Effector memory CD8-positive, alpha-beta T cell (primary cell): Measurements from ENCODE around the gene PAXX.

Experiments used
- ATAC-seq: fragments of 150-1000 bp; cut with Tn5 transposase; replicated peaks from 2 replicates; pipeline ENCODE4 v1.10.0; 2021; ENCODE audit warnings: mild to moderate bottlenecking, moderate library complexity
- DNase-seq, 3 experiments: peaks; one replicate each; pipeline ENCODE4 v3.0.0; 2021
- H3K27ac Mint-ChIP-seq, 2 donors: one replicate each; pipeline ENCODE4 v1.8.0; 2022; ENCODE audit warnings: mild to moderate bottlenecking in 2 of 2, mixed read lengths in 2 of 2, moderate library complexity in 2 of 2
- H3K27me3 Mint-ChIP-seq, 2 donors: one replicate each; pipeline ENCODE4 v1.8.0; 2022; ENCODE audit warnings: mixed read lengths in 2 of 2
- H3K36me3 Mint-ChIP-seq: one replicate; pipeline ENCODE4 v1.8.0; 2022; ENCODE audit warnings: mild to moderate bottlenecking, moderate library complexity, mixed read lengths; ENCODE audit not compliant: insufficient read depth
- H3K4me1 Mint-ChIP-seq, 2 donors: one replicate each; pipeline ENCODE4 v1.8.0; 2022; ENCODE audit warnings: low read depth in 2 of 2, mixed read lengths in 2 of 2
- H3K4me3 Mint-ChIP-seq, 2 donors: one replicate each; pipeline ENCODE4 v1.8.0; 2022; ENCODE audit warnings: mild to moderate bottlenecking in 2 of 2, mixed read lengths in 2 of 2, moderate library complexity in 2 of 2
- H3K9me3 Mint-ChIP-seq, 2 donors: one replicate each; pipeline ENCODE4 v1.8.0; 2022; ENCODE audit warnings: mixed read lengths in 2 of 2

PAXX gene

DNA sequence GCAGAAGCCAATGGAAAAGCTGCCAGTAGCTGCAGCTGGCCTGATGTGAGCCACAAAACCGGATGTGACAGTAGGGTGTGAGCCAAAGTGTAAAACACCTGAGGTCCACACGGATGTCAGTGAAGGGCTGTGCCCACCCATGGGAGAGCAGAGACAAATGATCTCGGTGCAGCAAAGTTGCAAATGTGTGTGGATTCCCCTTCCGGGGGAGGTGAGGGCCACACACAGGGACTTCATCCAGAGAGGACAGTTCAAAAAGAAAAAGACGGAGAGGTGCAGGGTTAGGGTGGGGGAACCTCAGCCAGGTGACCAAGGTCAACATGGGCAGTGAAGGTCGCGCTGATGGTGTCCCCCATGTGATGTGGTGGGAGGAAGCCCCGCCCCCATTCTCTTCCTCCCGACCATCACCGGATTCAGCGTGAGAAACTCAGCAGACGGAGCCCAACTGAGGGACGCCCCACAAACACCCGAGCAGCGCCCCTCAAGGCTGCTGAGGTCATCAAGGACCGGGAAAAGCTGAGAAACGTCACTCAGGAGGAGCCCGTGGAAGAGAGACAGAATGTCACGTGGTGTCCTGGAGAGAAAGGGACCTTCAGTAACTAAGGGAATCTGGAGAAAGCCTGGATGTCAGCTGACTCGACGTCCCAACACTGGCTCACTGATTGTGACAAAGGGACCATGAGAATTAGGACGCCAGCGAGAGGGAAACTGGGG lies 26.3 kb upstream of the PAXX start:
- H3K4me3 Mint-ChIP-seq, result peak overlapping the region; percentile 84 to 85
- H3K36me3 Mint-ChIP-seq, result peaks cover 16% of the 10 kb centered on the region
- H3K9me3 Mint-ChIP-seq, result no peaks in the 10 kb centered on the region
- no peaks in the 10 kb centered on the region for H3K27me3 Mint-ChIP-seq
- H3K27ac Mint-ChIP-seq, result peak overlapping the region; percentile 91 to 94
- DNase-seq (peak; percentile 47 to 60 (median 55)), ATAC-seq (peak; percentile 89)
- peaks cover 33 to 43% of the 10 kb centered on the region in 2 donors for H3K4me1 Mint-ChIP-seq

DNA sequence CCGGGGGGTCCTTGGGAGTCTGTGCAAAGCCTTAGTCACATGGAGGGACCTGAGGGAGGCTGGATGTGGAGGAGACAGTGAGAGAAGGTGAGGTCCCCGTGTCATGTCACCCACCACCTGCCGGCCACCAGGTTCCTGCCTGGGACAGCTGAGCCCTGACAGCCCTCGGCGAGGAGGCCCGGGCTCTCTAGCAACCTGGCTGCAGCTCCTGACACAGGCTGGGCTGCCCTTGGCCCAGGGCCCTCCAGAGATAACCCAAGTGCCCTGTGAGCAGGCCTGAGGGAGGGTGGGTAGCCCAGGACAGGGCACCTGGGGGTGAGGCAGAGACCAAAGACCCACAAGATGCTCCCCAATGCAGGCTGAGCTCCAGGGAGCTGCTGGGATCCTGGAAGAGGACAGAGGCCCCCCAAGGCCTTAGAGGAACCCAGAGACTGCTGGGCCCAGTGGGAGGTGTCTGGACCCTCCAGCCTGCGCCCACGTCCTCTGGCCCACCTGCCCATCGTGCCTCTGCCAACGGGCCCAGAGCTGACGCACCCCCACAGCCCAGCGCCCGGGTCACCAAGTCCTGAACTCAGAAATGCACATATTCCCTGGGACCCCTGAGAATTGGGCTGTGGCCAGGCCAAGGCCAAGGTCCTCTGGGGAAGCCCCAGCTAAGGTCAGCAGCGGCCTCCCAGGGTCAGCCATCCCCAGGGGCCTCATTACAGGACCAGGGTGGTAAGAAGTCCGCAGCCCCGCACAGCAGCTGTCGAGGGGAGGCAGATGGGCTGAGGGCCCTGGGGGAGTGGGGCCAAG lies 23.7 kb upstream of the PAXX start:
- no peak for ATAC-seq
- H3K9me3 Mint-ChIP-seq, result no peaks in the 10 kb centered on the region
- H3K27ac Mint-ChIP-seq, result no peak overlapping the region
- no peak for DNase-seq
- no peaks in the 10 kb centered on the region for H3K27me3 Mint-ChIP-seq
- H3K36me3 Mint-ChIP-seq, result peaks cover 16% of the 10 kb centered on the region
- peaks cover 16 to 27% of the 10 kb centered on the region in 2 donors for H3K4me1 Mint-ChIP-seq
- no peak overlapping the region for H3K4me3 Mint-ChIP-seq

DNA sequence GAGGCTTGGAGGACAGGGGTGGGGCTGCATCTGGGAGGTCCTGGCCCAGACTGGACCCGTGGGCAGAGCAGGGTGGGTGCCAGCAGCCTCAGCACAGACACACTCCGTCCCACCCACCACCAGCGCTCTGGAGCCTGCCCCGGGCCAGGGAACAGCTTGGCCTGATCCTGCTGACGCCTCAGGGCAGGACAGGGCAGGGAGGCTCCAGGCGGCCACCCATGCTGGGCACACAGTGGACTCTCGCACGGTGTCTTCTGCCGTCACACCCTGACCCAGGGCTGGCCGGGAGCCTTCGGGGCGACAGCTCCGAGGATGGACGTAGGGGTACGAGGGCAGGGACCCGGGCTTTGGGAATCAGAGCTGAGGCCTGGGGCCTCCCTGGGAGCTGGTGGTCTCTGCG lies 23.1 kb upstream of the PAXX start:
- Mint-ChIP-seq H3K27ac (no peak overlapping the region), H3K9me3 (no peaks in the 10 kb centered on the region), H3K4me3 (no peak overlapping the region), H3K4me1 (peaks cover 16 to 27% of the 10 kb centered on the region in 2 donors), H3K36me3 (peaks cover 16% of the 10 kb centered on the region), H3K27me3 (no peaks in the 10 kb centered on the region)
- DNase-seq (no peak), ATAC-seq (no peak)

DNA sequence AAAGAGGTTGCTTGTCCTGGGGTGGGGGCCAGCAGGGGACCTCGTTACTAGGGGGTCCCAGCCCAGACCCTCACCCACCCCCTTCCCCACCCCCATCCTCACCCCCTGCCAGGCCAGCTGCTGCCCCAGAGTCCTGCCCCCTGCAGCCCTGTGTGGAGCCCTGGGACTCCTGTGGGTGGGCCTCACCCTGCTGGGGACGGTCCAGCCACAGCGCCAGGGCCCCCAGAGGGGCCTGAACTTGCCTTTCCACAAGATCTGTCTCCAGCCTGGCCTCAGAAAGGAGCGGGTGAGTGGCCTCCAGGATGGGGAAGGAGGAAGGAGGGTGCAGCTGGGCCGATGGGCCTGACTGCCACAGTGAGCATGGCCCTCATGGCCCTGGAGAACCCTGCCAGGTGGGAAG lies 22.4 kb upstream of the PAXX start:
- Mint-ChIP-seq H3K27ac (peak overlapping the region in 1 of 2 donors; percentile 53), H3K4me3 (no peak overlapping the region), H3K9me3 (no peaks in the 10 kb centered on the region), H3K27me3 (no peaks in the 10 kb centered on the region), H3K36me3 (peaks cover 16% of the 10 kb centered on the region), H3K4me1 (peaks cover 16 to 21% of the 10 kb centered on the region in 2 donors)
- no peak for DNase-seq
- ATAC-seq, result no peak

DNA sequence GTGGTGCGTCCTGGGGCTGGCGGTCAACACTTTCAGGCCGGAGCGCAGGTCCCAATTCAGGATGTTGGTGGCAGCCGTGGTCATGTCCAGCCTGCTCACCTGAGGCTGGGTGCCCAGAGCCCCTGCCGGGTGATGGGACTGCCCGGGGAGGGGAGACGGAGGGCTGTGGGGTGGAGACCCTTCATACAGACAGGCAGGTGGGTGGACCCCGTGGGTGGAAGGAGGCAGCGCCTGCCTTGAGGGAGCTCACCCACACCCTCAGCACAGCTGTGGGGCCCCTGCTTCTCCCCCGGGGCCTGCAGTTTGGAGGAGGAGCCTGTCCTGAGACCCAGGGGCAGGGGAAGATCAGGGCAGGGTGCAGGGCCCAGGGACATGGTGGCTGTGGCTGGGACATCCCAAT lies 21.9 kb upstream of the PAXX start:
- ATAC-seq, result no peak
- H3K36me3 Mint-ChIP-seq, result peaks cover 16% of the 10 kb centered on the region
- peak overlapping the region in 1 of 2 donors; percentile 53 for H3K27ac Mint-ChIP-seq
- H3K4me3 Mint-ChIP-seq, result no peak overlapping the region
- DNase-seq, result no peak
- H3K9me3 Mint-ChIP-seq, result no peaks in the 10 kb centered on the region
- H3K27me3 Mint-ChIP-seq, result no peaks in the 10 kb centered on the region
- peaks cover 19 to 24% of the 10 kb centered on the region in 2 donors for H3K4me1 Mint-ChIP-seq

DNA sequence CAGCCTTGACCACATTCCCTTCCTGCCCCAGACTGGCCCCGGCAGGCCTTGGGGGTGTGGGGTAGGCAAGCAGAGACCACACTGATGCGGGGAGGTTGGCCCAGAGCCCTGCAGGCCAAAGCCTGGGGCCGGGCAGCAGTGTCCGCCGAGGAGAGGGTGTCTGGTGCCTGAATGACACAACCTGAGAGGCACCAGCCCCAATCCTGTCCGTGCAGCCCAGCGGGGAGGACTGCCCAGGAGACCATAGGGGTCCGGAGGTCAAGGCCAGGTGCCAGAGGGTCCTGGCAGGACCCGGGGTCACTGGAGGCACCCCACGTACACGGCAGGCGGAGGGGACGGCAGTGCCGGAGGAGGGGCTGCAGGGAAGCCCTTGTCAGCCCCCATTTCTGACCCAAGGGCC lies 20.5 kb upstream of the PAXX start:
- Mint-ChIP-seq H3K9me3 (no peaks in the 10 kb centered on the region), H3K4me1 (peaks cover 10 to 25% of the 10 kb centered on the region in 2 donors), H3K27me3 (no peaks in the 10 kb centered on the region), H3K4me3 (no peak overlapping the region), H3K27ac (no peak overlapping the region), H3K36me3 (peaks cover 4% of the 10 kb centered on the region)
- ATAC-seq, result no peak
- DNase-seq, result no peak

DNA sequence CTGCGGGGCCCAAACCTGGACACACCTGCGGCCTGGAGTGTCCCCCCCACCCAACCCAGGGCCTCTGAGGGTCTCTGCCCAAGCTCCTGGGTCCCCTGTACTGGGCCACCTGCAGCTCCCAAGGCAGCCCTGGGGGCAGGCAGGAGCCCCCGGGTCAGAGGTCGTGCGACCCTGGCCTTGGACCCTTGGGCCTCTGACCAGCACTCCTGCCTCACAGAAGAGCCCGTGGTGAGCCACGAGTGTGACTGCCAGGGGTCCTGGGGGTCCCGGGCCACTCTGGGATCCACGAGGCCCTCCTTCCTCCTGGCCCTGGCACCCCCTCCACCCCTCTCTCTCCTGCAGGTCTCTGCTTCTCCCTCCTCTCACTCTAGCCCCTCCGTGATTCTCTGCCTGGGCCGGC lies 19.9 kb upstream of the PAXX start:
- Mint-ChIP-seq H3K4me1 (peaks cover 6 to 23% of the 10 kb centered on the region in 2 donors), H3K27ac (peak overlapping the region in 1 of 2 donors; percentile 73), H3K9me3 (no peaks in the 10 kb centered on the region), H3K27me3 (no peaks in the 10 kb centered on the region), H3K4me3 (no peak overlapping the region), H3K36me3 (peaks cover under 1% of the 10 kb centered on the region)
- ATAC-seq (no peak), DNase-seq (no peak)

DNA sequence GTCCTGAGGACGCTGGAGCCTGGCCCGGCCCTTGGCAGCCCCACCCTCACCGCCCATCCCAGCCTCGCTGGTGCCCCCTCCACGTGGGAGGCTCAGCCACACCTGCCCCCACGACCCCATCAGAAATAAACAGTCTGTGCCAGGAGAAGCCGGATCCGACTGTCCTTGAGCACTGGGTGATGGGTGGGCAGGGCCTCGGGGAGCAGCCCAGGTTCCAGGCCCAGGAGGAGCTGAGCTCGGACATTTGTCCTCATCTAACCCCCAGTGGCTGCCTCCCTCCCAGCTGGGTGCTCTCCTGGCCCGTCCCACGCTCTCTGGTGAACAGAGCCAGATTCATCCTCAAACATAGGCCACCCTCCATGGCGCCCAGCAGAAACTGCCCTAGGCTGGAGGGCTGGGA lies 19.5 kb upstream of the PAXX start:
- Mint-ChIP-seq H3K9me3 (no peaks in the 10 kb centered on the region), H3K4me1 (peaks cover 6 to 25% of the 10 kb centered on the region in 2 donors), H3K27me3 (no peaks in the 10 kb centered on the region), H3K36me3 (no peaks in the 10 kb centered on the region), H3K27ac (peak overlapping the region in 1 of 2 donors; percentile 73), H3K4me3 (no peak overlapping the region)
- DNase-seq (no peak), ATAC-seq (no peak)

DNA sequence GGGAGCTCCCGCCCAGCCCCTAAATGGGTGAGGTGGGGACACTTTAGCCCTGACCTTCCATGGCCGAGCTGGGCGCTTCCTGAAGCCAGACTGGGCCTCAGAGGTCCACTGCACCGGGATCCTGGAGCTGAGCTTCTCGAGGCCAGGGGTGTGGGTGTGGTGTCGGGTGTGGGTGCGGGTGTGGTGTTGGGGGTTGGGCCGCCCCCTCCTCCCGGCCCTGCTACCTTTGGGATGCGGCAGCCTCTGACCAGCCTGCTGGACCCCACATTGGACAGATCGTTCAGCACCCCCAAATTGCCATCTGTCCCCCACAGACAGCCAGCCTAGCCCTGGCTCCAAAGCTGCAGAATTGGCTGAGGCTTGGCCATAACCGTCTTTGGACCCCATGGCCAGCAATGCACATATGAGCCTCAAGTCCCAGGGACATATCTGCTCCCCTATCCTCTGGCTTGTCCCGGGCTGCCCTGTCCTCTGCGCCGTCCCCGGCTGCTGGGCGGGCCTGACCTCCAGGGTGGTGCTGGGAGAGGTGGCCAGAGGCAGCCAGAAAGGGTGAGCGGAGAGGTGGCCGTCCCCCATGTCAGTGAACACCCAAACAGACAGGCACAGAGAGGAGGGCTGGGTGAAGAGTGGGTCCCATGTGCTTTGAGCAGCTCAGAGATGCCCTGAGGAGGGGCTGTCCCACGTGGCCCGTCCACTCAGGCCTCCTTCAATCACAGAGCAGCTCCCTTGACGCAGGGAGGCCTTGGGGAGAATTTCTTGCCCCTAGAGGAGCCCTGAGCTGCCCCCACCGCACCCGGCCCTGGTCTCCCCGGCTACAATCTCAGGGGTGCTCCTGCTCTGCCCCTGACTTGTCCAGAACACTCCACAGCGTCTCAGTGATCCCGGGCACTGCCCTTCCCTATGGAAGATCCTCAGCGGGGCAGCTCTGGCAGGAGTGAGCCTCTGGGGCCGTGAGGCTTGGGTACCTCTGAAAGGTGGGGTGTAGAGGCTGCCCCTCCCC lies 18.3 kb upstream of the PAXX start:
- Mint-ChIP-seq H3K27ac (peak overlapping the region in 1 of 2 donors; percentile 87), H3K4me3 (peak overlapping the region in 1 of 2 donors; percentile 83)

DNA sequence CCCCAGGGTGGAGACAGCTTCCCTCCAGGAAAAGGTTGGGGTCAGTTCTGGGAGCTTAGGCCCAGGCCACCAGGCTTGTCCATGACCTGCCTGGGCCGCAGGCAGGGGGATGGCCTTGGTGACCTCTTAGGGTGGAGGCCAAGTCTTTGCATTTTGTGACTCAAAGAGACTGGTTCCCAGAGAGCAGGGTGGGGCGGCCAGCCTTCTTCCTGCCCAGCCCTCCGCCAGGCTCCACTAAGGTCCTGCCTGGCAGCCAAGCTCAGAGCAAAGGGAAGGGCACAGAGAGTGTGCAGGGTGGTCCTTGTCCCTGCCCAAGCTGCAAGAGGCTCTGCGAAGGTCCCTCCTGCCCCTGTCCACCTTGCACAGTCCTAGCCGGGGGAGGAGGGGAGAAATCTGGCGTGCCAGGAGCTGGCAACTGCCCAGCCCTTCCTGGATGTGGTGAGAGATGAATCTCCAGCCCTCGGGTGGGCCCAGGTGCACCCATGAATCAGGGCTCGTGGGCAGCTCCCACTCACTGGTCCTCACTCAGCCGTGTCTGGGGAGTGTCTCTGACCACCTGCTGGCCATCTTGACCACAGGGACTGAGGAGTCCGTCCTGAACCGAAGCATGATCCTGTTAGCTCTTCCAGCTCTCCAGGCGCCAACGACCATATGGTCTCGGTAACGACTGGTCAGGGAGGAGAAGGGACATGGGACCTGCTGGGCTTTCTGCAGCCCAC lies 17.2 kb upstream of the PAXX start:
- ATAC-seq (peak; percentile 22), DNase-seq (no peak)
- H3K27ac Mint-ChIP-seq, result peak overlapping the region; percentile 62 to 87
- H3K9me3 Mint-ChIP-seq, result no peaks in the 10 kb centered on the region
- H3K4me3 Mint-ChIP-seq, result peak overlapping the region; percentile 63 to 83
- no peaks in the 10 kb centered on the region for H3K27me3 Mint-ChIP-seq
- H3K4me1 Mint-ChIP-seq, result peaks cover 6 to 22% of the 10 kb centered on the region in 2 donors
- no peaks in the 10 kb centered on the region for H3K36me3 Mint-ChIP-seq

More for the DNA sequence above, 18.3 kb upstream of the PAXX start:
- ATAC-seq (no peak), DNase-seq (no peak)
- Mint-ChIP-seq H3K36me3 (no peaks in the 10 kb centered on the region), H3K9me3 (no peaks in the 10 kb centered on the region), H3K4me1 (peaks cover 6 to 24% of the 10 kb centered on the region in 2 donors), H3K27me3 (no peaks in the 10 kb centered on the region)

DNA sequence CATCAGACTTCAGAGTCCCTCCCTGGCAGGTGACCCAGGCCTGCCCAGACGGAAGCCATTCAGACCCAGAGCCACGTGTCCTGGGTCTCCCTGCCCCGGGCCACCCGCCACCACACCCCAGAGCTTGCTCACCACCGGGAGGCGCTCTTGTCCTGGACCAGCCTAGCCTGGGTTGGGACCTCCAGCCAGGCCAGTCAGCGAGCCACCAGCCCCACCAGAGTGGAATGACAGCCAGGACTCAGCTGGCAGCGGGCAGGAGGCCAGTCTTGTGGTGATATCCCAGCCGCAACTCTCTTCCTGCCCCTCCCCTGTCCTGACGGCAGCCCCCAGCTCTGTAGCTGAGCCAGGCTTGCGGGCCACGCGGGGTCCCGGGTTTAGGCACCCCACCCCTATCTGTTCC lies 16.6 kb upstream of the PAXX start:
- peak overlapping the region; percentile 62 to 87 for H3K27ac Mint-ChIP-seq
- no peaks in the 10 kb centered on the region for H3K36me3 Mint-ChIP-seq
- H3K27me3 Mint-ChIP-seq, result no peaks in the 10 kb centered on the region
- peak overlapping the region; percentile 63 to 83 for H3K4me3 Mint-ChIP-seq
- no peaks in the 10 kb centered on the region for H3K9me3 Mint-ChIP-seq
- ATAC-seq (peak; percentile 39), DNase-seq (peak in 2 of 3 experiments; percentile 56 to 57)
- H3K4me1 Mint-ChIP-seq, result peaks cover 6 to 22% of the 10 kb centered on the region in 2 donors

DNA sequence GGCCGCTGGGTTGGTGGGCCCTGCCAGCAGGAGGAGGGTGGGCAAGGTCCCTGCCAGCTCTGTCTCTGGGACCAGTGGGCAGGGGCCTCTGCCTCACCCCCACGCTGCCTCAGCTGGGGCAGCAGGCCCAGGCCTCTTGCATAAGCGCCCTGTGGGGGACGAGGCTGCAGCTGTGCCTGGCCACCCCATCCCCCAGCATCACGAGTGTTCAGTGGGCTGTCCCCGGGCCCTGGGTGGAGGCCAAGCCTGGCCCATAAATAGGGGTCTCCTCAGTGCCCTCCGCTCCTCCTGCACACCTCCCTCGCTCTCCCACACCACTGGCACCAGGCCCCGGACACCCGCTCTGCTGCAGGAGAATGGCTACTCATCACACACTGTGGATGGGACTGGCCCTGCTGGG lies 15.0 kb upstream of the PAXX start, which contains the start of gene PTGDS:
PTGDS (plus strand) TSS at position 282 of the 400 bp plus-strand sequence; CDS start at position 357, 75 bp downstream.
- Mint-ChIP-seq H3K36me3 (no peaks in the 10 kb centered on the region), H3K4me3 (peak within 1 kb of the TSS; percentile 63 to 83), H3K27ac (peak within 1 kb of the TSS; percentile 62 to 87), H3K27me3 (no peaks in the 10 kb centered on the region), H3K4me1 (peaks cover 6 to 22% of the 10 kb centered on the region in 2 donors), H3K9me3 (no peaks in the 10 kb centered on the region)
- DNase-seq (no peak), ATAC-seq (no peak)
